Mesothelial cell of epicardium (in vitro differentiated cells): ENCODE results near the gene NCAM1. TPM values are rescaled to one million over a fixed set of nuclear protein-coding genes. Genes with fewer than 3 reads are reported as not detected.

Experiments used
- DNase-seq, 2 experiments: peaks; one replicate each; pipeline ENCODE4 v3.0.0; 2021; ENCODE audit warnings: low spot score in 2 of 2; ENCODE audit not compliant: unreplicated experiment in 2 of 2
- H3K27ac Mint-ChIP-seq: 2 replicates; pipeline ENCODE4 v1.8.0; 2021; ENCODE audit warnings: mixed read lengths
- H3K27me3 Mint-ChIP-seq: 2 replicates; pipeline ENCODE4 v1.8.0; 2021; ENCODE audit warnings: low read depth, mixed read lengths
- H3K36me3 Mint-ChIP-seq: 2 replicates; pipeline ENCODE4 v1.8.0; 2021; ENCODE audit warnings: mixed read lengths
- H3K4me1 Mint-ChIP-seq: 2 replicates; pipeline ENCODE4 v1.8.0; 2021; ENCODE audit warnings: mixed read lengths
- H3K4me3 Mint-ChIP-seq: 2 replicates; pipeline ENCODE4 v1.8.0; 2021; ENCODE audit warnings: mild to moderate bottlenecking, moderate library complexity, mixed read lengths
- H3K9me3 Mint-ChIP-seq: 2 replicates; pipeline ENCODE4 v1.8.0; 2021; ENCODE audit warnings: mixed read lengths
- total RNA-seq: library from RNA; stranded (reverse); gene quantifications from 3 replicates; pipeline ENCODE4 v1.2.1, GENCODE V29; 2021
- TF ChIP-seq, protein P1 (sequence below): fragments of 200-600 bp; sonication (generic); IDR thresholded peaks from one replicate; pipeline ENCODE4 v1.5.0; 2021; ENCODE audit warnings: antibody characterized with exemption; ENCODE audit not compliant: unreplicated experiment

NCAM1 gene
- total RNA-seq, 1 donor from 2014 or later, result 139 TPM

- DNase-seq, result no peak
- Mint-ChIP-seq H3K4me3 (no peak overlapping the region), H3K4me1 (no peaks in the 10 kb centered on the region), H3K27me3 (no peaks in the 10 kb centered on the region), H3K27ac (no peak overlapping the region), H3K36me3 (peaks cover 17% of the 10 kb centered on the region), H3K9me3 (no peaks in the 10 kb centered on the region)
- TF ChIP-seq, protein P1, sequence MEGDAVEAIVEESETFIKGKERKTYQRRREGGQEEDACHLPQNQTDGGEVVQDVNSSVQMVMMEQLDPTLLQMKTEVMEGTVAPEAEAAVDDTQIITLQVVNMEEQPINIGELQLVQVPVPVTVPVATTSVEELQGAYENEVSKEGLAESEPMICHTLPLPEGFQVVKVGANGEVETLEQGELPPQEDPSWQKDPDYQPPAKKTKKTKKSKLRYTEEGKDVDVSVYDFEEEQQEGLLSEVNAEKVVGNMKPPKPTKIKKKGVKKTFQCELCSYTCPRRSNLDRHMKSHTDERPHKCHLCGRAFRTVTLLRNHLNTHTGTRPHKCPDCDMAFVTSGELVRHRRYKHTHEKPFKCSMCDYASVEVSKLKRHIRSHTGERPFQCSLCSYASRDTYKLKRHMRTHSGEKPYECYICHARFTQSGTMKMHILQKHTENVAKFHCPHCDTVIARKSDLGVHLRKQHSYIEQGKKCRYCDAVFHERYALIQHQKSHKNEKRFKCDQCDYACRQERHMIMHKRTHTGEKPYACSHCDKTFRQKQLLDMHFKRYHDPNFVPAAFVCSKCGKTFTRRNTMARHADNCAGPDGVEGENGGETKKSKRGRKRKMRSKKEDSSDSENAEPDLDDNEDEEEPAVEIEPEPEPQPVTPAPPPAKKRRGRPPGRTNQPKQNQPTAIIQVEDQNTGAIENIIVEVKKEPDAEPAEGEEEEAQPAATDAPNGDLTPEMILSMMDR, result no peak
These were observed 308.9 kb downstream of the NCAM1 start for GRCh38 chr11:113270080-113270479.

DNA sequence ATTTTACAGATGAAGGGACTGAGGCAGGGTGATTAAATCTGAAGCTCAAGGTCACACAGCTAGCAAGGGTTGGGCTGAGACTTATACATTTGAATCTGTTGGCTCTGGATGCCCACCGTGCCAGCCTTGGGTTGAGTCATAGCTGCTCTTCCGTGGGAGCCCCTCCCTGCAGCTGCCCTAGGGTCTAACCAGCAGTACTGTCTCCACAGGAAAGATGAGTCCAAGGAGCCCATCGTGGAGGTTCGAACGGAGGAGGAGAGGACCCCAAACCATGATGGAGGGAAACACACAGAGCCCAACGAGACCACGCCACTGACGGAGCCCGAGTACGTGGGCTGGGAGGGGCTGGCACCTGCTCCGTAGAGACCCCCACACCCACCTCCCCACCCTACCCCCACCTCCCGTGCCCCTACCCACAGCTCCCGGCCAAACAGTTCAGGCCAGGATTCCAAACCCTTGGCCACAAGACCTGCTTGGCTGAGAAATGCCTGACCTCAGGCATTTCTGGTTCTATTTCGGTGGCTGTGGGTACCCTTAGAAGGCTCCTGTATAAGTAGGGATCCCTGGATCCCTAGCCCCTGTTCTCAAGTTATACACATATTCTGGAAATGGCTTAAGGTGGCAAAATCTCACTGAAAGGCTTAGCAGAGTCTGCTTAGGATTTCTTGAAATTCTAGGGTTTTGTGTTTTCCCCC lies 310.5 kb downstream of the NCAM1 start:
- no peaks in the 10 kb centered on the region for H3K27me3 Mint-ChIP-seq
- peaks cover 26% of the 10 kb centered on the region for H3K36me3 Mint-ChIP-seq
- no peak for DNase-seq
- H3K4me1 Mint-ChIP-seq, result no peaks in the 10 kb centered on the region
- no peak overlapping the region for H3K27ac Mint-ChIP-seq
- H3K4me3 Mint-ChIP-seq, result no peak overlapping the region
- H3K9me3 Mint-ChIP-seq, result no peaks in the 10 kb centered on the region
- TF ChIP-seq, protein P1, result no peak

GRCh38 chr11:113272281-113272680 lies 311.1 kb downstream of the NCAM1 start:
- TF ChIP-seq, protein P1, result no peak
- Mint-ChIP-seq H3K36me3 (peaks cover 28% of the 10 kb centered on the region), H3K9me3 (no peaks in the 10 kb centered on the region), H3K27ac (no peak overlapping the region), H3K4me3 (no peak overlapping the region), H3K27me3 (no peaks in the 10 kb centered on the region), H3K4me1 (no peaks in the 10 kb centered on the region)
- no peak for DNase-seq

GRCh38 chr11:113272927-113273615 lies 311.9 kb downstream of the NCAM1 start:
- no peak for DNase-seq
- Mint-ChIP-seq H3K27ac (no peak overlapping the region), H3K9me3 (no peaks in the 10 kb centered on the region), H3K4me3 (no peak overlapping the region), H3K4me1 (no peaks in the 10 kb centered on the region), H3K27me3 (no peaks in the 10 kb centered on the region), H3K36me3 (peaks cover 28% of the 10 kb centered on the region)
- TF ChIP-seq, protein P1, result no peak

- TF ChIP-seq, protein P1, result no peak
- peaks cover 31% of the 10 kb centered on the region for H3K36me3 Mint-ChIP-seq
- no peak overlapping the region for H3K27ac Mint-ChIP-seq
- H3K4me1 Mint-ChIP-seq, result no peaks in the 10 kb centered on the region
- DNase-seq, result no peak
- H3K27me3 Mint-ChIP-seq, result no peaks in the 10 kb centered on the region
- H3K9me3 Mint-ChIP-seq, result no peaks in the 10 kb centered on the region
- no peak overlapping the region for H3K4me3 Mint-ChIP-seq
These were observed 312.5 kb downstream of the NCAM1 start for GRCh38 chr11:113273720-113274119.
